Measurements from ENCODE around the gene MCUB. TPM values are rescaled to one million over a fixed set of nuclear protein-coding genes. Genes with fewer than 3 reads are reported as not detected.
"Not testable (repeated sequence)": the region's sequence is repeated elsewhere in the genome, so short reads cannot be mapped to it uniquely, and the experiment has no call there.

The MCUB gene
- total and polyA plus RNA-seq, 8 donors = 0.88 to 6.5 (median 2.9) TPM

DNA sequence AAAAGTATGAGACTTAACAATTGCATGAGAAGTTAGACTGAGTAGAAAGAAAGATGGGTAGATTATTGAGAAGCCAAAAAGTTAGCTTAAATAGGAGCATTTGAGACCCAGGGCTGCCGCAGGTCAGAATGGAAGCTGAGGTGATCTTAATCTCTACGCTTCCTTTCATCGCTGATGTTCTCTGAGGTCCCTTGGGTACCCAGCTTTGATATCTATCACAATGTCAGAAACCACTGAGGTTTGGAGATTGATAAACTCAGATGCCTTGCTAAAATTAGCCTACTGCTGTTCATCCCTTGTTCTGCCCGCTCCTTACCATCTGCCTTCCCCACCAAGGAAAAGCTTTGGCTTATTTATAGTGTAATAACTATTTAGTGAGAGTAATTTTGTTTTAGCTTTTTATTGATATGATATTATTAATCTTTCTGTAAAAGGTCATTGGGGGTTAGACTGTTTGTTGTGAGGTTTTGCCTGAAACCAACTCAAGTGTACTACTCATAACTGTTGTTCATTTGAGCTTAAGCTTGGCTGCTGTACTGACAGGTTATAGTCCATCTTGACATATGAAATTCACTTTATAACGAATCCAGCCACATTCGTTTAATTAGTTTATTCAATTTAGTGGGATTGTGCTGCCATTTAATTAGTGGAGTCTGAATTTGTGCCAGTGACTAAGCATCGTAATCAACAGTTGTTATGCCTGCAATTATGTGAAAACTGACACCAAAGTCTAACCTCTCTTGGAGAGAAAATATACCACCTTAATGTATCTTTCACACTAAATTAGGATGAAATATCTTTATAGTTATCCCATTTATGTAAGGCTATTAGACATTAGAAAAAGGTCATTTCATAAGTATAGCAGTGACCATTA is 15.1 kb downstream of the MCUB start:
- no peaks in the 10 kb centered on the region for H3K4me1 ChIP-seq
- intact Hi-C loops (cut with DNase I) = no loop called here
- TF ChIP-seq, protein P1, sequence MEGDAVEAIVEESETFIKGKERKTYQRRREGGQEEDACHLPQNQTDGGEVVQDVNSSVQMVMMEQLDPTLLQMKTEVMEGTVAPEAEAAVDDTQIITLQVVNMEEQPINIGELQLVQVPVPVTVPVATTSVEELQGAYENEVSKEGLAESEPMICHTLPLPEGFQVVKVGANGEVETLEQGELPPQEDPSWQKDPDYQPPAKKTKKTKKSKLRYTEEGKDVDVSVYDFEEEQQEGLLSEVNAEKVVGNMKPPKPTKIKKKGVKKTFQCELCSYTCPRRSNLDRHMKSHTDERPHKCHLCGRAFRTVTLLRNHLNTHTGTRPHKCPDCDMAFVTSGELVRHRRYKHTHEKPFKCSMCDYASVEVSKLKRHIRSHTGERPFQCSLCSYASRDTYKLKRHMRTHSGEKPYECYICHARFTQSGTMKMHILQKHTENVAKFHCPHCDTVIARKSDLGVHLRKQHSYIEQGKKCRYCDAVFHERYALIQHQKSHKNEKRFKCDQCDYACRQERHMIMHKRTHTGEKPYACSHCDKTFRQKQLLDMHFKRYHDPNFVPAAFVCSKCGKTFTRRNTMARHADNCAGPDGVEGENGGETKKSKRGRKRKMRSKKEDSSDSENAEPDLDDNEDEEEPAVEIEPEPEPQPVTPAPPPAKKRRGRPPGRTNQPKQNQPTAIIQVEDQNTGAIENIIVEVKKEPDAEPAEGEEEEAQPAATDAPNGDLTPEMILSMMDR (IDR thresholded peaks at IDR 0.05) = no peak
- 76 to 83% methylated on average over 7 of the region's 7 CpGs for WGBS, 2 donors
- no peaks in the 10 kb centered on the region for H3K36me3 ChIP-seq
- no peaks in the 10 kb centered on the region for H3K9me3 ChIP-seq
- DNase-seq (no peak), ATAC-seq (no peak), FAIRE-seq (no peak)
- H3K4me3 ChIP-seq = no peak overlapping the region
- no peak overlapping the region for H3K27ac ChIP-seq
- no peaks in the 10 kb centered on the region for H3K27me3 ChIP-seq

DNA sequence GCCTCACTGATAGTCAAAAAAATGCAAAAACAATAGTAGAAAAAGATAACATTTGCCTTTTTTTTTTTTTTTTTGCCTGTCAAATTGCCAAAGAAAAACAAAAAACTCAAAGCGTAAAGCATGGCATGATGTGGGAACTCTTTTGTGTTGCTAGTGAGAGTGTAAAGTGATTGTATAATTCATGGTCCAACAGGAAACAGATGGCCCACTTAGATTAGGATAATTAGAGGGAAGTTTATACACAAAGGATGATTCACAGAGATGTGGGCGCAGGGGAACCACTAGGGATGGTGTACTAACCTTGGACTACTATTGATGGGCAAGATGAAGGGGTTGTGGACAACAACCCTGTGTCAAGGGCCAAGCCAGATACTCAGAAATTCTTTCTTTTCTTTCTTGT is 16.4 kb downstream of the MCUB start:
- WGBS, 2 donors = 80 to 87% methylated on average over 2 of the region's 2 CpGs
- Histone ChIP-seq H3K27ac (no peak overlapping the region), H3K27me3 (no peaks in the 10 kb centered on the region), H3K9me3 (no peaks in the 10 kb centered on the region), H3K4me3 (no peak overlapping the region), H3K4me1 (no peaks in the 10 kb centered on the region), H3K36me3 (no peaks in the 10 kb centered on the region)
- intact Hi-C loops (cut with DNase I) = no loop called here
- FAIRE-seq (no peak), DNase-seq (no peak), ATAC-seq (peak in 1 of 4 donors; percentile 67)
- TF ChIP-seq, protein P1 (IDR thresholded peaks at IDR 0.05) = no peak

DNA sequence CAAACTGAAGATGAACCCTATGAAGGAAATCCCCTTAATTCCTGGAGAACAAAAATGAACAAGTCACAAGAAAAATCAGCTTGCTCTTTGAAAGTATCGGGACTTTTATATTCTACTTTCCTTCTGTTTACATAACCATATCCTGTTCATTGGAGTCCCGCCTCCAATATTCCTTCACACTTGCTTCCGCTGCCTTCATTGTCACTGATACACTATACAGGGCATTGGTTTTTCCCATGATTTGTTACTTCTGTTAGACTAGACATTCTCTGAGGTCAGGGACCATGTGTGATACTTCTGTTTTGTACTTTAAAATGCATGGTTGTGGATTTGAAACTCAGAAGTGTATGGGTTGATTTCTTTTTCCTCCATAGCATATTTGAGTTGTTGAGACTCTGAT is 18.8 kb downstream of the MCUB start:
- ATAC-seq (no peak), DNase-seq (no peak), FAIRE-seq (no peak)
- Histone ChIP-seq H3K27me3 (no peaks in the 10 kb centered on the region), H3K4me1 (no peaks in the 10 kb centered on the region), H3K9me3 (no peaks in the 10 kb centered on the region), H3K4me3 (no peak overlapping the region), H3K36me3 (no peaks in the 10 kb centered on the region), H3K27ac (no peak overlapping the region)
- 90 to 97% methylated on average over 3 of the region's 3 CpGs for WGBS, 2 donors
- intact Hi-C loops (cut with DNase I) = no loop called here
- TF ChIP-seq, protein P1 (IDR thresholded peaks at IDR 0.05) = no peak

DNA sequence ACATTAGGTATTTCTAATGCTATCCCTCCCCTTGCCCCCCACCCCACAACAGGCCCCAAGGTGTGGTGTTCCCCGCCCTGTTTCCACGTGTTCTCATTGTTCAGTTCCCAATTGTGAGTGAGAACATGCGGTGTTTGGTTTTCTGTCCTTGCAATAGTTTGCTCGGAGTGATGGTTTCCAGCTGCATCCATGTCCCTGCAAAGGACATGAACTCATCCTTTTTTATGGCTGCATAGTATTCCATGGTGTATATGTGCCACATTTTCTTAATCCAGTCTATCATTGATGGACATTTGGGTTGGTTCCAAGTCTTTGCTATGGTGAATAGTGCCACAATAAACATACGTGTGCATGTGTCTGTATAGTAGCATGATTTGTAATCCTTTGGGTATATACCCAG is 20.0 kb downstream of the MCUB start:
- not testable (repeated sequence) for H3K4me1 ChIP-seq, ATAC-seq

DNA sequence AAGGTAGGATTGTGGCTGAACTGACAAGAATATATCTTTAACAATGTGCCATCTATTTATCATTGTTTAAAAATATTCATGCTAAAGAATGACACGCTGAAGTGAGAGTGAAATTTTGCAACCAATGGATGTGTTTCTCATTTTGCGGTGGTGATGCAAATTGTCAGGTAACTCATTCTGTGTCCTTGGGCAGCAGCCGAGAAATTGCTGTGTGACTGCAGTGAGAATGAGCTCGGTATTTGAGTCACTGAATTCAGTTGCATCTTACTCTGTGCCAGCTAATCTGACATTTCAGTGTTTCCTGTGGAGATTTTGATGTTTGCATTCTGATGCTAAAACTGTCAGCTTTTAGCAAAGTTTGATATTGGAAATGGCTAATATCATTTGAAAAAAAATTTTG is 28.1 kb downstream of the MCUB start:
- FAIRE-seq (no peak), DNase-seq (no peak), ATAC-seq (no peak)
- Histone ChIP-seq H3K4me3 (no peak overlapping the region), H3K36me3 (no peaks in the 10 kb centered on the region), H3K27ac (no peak overlapping the region), H3K27me3 (no peaks in the 10 kb centered on the region), H3K9me3 (no peaks in the 10 kb centered on the region), H3K4me1 (no peaks in the 10 kb centered on the region)
- WGBS, 2 donors = 61 to 71% methylated on average over 4 of the region's 4 CpGs
- intact Hi-C loops (cut with DNase I) = no loop called here
- TF ChIP-seq, protein P1 (IDR thresholded peaks at IDR 0.05) = no peak

More for the DNA sequence above, 20.0 kb downstream of the MCUB start:
- 94 to 97% methylated on average over 5 of the region's 5 CpGs for WGBS, 2 donors
- H3K27me3 ChIP-seq; intact Hi-C loops (cut with DNase I); H3K4me3 ChIP-seq; H3K36me3 ChIP-seq; FAIRE-seq; H3K27ac ChIP-seq; H3K9me3 ChIP-seq; DNase-seq: not testable (repeated sequence)
